NAMALWA (cell line): Measurements from ENCODE around the gene RDH13.

Experiments used
- DNase-seq: peaks from one replicate; pipeline ENCODE4 v3.0.0-alpha.2; 2015; ENCODE audit warnings: low spot score

RDH13 gene

GRCh38 chr19:55091126-55091910 is 28.4 kb upstream of the RDH13 start:
- no peak for DNase-seq

DNA sequence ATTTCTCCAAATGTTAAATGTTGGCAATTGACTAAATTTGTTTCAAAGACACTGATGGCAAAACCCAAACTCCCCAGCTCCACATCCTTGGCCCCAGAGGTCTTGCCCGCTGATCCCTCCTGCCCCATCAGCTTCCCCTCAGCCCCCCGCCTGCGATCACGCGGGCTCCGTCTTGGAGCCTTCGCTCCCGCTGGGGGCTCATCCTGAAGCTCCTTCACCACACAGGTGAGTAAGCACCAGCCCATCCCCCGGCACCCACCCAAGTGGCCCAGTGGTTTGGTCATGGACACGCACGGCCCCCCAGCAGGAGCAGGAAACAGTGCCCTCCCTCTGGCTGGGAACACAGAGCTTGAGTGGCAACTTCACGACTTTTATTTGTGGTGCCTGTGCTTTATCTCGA is 27.6 kb upstream of the RDH13 start:
- no peak for DNase-seq

- DNase-seq = no peak
These were observed 26.5 kb upstream of the RDH13 start for GRCh38 chr19:55089342-55089944.

DNA sequence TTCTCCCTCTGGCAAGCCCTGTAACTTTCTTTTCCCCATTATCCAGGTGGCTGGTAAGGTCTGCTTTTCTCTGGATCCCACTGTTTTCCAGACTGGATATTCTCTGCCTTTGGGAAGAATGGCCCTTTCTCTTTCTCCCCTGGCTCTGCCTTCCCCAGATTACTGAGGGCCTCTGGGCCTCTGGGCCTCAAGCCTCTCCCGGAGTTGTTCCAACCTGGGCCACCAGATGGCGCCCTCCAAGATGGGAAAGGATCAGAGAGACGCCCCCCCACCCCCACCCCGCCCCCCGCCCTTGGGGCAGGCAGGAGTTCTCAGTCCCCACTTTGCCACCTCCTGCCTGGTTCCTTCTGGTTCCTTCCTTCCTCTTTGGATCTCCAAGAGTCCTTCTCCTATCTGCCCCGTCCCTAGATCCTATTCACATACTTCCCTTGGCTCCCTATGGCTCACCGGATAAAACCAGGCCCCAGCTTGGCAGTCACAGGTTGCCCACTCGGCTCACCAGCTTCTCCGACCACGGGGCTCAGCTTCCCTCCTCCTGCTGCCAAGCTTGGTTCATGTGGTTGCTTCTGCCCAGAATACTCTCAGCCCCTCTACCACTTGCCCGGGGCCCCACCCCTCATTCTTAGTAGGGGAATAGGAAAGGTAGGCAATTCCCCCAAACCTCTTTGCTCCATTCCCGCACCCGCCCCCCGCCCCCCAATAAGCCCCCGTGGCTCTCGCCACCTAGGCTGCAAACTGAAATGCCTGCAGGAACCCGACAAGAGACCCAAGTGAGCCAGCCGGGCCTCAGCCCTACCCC is 25.8 kb upstream of the RDH13 start:
- DNase-seq = peak; percentile 85

DNA sequence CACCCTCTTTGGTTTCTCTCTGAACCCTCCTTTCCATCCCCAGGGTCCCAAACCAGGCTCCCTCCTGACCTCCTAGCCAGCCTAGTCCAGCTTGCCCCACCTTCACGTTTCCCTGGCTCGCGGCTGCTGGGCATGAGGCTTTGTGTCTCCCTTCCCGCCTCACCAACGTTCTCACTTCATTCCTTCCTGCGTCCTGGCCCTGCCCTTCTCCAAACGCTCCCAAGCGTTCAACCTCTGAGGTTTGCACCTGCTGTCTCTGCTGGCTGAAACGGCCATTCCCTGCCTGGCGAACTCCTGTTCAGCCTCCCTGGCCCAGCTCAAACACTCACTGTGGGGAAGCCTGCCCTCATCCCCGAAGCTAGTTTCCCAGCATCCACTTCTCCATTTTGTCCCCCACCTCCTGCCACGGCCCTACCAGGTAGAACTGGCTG is 25.1 kb upstream of the RDH13 start:
- DNase-seq = no peak

GRCh38 chr19:55087542-55087901 is 24.6 kb upstream of the RDH13 start:
- DNase-seq = no peak

DNA sequence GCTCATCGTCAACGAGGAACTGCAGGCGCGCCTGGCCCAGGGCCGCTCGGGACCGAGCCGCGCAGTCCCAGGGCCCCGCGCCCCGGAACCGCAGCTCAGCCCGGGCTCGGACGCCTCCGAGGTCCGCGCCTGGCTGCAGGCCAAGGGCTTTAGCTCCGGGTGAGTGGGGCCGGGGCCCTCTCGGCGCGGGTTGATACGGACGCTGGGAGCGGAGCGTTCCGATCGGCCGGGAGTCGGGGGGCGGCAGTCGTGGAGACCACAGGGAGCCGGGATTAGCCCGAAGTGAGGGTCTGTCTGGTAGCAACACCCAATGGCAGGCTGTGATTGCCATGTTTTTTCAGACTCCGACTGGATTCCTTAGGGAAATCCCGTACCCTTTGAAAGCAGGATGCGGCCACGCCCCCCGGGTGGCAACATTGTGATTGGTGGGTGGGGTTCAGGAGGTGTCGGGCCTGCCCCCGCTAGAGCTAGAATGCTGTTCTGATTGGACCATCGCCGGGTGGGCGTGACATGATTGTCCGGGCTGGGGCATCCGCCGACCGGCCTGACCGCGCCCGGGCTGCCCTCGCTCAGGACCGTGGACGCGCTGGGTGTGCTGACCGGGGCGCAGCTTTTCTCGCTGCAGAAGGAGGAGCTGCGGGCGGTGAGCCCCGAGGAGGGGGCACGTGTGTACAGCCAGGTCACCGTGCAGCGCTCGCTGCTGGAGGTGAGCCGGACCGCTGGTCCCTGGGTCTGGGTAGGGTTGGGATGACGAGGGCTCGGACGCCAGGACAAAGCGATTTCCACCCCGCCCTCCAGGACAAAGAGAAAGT is 24.0 kb upstream of the RDH13 start:
- DNase-seq = no peak

DNA sequence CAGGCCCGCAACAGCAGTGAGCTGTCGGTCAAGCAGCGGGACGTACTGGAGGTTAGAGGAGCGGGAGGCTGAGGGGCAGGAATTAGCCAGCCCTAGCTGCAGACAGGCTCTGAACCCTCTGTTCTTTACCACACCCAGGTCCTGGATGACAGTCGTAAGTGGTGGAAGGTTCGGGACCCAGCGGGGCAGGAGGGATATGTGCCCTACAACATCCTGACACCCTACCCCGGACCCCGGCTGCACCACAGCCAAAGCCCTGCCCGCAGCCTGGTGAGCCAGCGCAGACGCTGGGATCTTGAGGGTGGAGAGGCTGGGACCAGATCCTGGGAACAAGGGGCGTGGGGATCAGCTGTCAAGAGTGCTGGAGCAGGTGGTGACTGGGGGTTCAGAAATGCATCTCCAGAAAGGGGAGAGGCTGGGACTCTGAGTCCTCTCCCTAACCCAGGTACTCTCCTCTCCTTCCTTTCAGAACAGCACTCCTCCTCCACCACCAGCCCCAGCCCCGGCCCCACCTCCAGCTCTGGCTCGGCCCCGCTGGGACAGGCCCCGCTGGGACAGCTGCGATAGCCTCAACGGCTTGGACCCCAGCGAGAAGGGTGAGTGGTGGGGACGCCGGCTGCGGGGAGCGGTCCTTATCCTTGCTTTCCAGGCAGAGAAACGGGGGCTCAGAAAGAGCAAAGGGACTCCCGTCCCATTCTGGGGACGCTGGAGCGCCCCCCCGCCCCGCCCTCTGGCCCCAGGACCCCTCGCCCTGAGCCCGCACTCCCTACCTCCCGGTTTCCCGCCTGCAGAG is 23.2 kb upstream of the RDH13 start:
- DNase-seq = no peak

GRCh38 chr19:55084416-55084815 is 21.5 kb upstream of the RDH13 start:
- DNase-seq = no peak

GRCh38 chr19:55083004-55083850 is 20.3 kb upstream of the RDH13 start:
- no peak for DNase-seq

- peak; percentile 75 for DNase-seq
These were observed 19.3 kb upstream of the RDH13 start for GRCh38 chr19:55082020-55082851.

GRCh38 chr19:55081770-55082019 is 18.7 kb upstream of the RDH13 start:
- DNase-seq = no peak

DNA sequence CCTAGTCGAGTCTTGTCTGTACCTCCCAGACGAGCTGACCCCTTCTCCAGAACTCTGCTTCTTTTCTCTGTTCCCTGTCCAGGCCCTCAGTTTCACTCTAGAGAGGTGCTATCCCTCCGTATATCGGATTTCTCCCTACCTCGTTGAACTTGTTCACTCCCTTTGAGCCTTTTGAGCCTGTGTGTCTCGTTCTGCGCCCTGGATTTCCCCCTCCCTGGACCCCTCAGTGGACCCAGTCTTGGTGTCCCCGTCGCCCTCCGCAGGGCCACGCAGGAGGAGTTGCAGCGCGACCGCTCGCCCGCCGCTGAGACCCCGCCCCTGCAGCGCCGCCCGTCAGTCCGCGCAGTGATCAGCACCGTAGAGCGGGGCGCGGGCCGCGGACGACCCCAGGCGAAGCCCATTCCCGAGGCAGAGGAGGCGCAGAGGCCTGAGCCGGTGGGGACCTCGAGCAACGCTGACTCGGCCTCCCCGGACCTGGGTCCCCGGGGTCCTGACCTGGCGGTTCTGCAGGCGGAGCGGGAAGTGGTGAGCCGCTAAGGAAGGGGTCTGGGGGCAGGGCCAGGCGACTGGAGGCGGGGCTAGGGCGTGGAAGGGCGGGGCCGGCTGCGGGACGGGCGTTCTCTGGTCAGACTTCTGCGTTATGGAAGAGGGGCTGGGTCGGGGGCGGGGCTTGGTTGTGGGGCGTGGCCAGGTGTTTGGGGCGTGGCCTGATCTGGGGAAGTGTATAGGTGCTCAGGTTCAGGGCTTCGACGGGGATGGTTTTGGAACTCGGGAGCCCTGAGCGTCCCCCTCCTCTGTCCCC is 18.2 kb upstream of the RDH13 start:
- peak; percentile 91 for DNase-seq

- peak; percentile 84 for DNase-seq
These were observed 17.4 kb upstream of the RDH13 start for GRCh38 chr19:55080121-55080967.

GRCh38 chr19:55079400-55080038 is 16.6 kb upstream of the RDH13 start:
- DNase-seq = no peak

- no peak for DNase-seq
These were observed 16.0 kb upstream of the RDH13 start for GRCh38 chr19:55078996-55079395.

DNA sequence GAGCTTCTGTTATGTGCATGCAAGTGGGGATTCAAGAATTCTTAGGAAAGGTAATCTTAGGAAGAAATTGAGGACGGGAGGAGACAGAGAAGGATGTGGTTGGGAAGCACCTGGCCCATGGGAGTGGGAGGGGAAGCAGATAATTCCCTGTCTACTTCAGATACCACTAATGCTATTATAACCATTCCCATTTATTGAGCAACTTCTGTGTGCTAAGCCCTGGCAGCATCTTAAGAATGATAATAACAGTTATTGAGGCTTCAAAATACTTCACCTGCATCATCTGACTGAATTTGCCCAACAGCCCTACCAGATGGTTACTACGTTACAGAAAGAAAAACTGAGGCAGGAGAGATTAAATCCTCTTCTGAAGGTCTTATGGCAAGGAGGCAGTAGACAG is 14.2 kb upstream of the RDH13 start:
- no peak for DNase-seq

DNA sequence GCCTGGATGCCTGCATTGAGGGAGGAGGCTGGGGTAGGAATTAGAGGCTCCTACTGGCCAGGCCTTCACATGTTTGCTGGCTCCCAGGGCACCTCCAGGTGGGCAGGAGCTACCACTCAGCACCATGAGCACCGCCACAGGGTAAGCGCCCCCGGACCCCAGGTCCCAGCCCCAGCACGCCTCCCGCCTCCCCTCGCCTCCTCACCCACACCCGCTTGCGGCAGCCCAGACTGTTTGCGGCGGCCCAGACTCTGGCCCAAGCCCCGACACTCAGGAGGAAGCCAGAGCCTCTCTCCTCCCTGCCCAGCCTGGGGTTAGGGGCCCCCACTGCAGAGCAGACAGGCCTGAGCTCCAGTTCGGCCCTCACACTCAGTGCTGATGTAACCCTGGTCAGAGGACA is 13.4 kb upstream of the RDH13 start:
- DNase-seq = no peak
